Measurements from ENCODE around the gene PBX4.
A peak's percentile ranks its signal among the peaks of the same experiment; 100 is the strongest.

The PBX4 gene

DNA sequence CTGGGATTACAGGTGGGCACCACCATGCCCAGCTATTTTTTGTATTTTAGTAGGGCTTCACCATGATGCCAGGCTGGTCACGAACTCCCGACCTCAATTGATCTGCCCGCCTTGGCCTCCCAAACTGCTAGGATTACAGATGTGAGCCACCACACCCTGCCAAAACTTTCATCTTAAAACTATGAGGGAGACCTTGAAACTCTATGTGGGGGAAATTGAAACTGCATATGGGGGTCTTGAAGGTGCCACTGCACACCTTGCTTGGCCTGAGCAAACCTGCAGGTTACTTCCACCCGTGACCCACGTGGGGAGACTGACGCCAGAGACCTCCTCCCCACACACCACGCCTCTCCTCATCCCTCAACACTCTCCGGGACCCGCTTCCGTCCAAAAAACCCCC, 64.8 kb downstream of the PBX4 start:
- TF ChIP-seq, protein P1, sequence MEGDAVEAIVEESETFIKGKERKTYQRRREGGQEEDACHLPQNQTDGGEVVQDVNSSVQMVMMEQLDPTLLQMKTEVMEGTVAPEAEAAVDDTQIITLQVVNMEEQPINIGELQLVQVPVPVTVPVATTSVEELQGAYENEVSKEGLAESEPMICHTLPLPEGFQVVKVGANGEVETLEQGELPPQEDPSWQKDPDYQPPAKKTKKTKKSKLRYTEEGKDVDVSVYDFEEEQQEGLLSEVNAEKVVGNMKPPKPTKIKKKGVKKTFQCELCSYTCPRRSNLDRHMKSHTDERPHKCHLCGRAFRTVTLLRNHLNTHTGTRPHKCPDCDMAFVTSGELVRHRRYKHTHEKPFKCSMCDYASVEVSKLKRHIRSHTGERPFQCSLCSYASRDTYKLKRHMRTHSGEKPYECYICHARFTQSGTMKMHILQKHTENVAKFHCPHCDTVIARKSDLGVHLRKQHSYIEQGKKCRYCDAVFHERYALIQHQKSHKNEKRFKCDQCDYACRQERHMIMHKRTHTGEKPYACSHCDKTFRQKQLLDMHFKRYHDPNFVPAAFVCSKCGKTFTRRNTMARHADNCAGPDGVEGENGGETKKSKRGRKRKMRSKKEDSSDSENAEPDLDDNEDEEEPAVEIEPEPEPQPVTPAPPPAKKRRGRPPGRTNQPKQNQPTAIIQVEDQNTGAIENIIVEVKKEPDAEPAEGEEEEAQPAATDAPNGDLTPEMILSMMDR (conservative IDR thresholded peaks at IDR 0.05; ENCODE audit: low read length), result no peak
- no peak overlapping the region for H3K4me3 ChIP-seq (ENCODE audit: low read length)
- no peak for DNase-seq (ENCODE audit: low read depth)

DNA sequence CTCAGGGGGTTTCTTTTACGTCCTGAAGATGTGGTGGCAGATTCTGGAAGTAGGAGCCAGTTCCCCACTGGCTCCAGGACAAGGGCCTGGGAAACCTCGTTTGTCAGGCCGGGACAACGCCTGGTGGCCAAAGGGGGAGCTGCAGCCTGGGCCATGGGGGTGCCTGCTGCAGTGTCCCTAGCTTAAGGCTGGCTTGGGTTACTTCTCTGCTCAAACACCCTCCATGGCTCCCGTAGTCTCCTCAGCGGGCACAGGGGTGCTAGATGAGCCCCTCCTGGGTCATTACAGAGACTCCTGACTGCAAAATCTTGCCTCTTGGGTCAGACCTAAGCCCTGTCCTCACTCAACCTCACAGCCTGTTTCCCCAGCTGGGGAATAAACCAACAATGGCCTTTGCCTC, 65.7 kb downstream of the PBX4 start:
- peak; percentile 36 for DNase-seq (ENCODE audit: low read depth)
- TF ChIP-seq, protein P1 (conservative IDR thresholded peaks at IDR 0.05; ENCODE audit: low read length), result peak; percentile 66
- H3K4me3 ChIP-seq (ENCODE audit: low read length), result no peak overlapping the region

DNA sequence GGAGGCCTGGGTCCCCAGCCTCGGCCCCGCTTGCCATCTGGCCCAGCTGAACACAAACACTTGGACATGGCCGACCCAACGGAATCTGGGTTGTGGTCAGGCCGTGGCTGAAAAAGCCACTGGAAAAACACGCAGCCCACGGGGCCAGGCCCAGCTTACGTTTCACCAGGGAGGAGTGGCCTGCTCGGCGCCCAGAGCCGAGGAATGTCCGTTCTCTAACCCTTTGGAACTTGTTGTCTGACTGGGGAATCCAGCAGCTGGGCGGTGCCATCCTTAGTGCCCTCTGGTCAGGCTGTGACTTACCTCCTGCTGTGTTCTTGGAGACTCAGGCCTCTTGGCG, 66.7 kb downstream of the PBX4 start:
- TF ChIP-seq, protein P1 (conservative IDR thresholded peaks at IDR 0.05; ENCODE audit: low read length), result no peak
- peak; percentile 57 for DNase-seq (ENCODE audit: low read depth)
- H3K4me3 ChIP-seq (ENCODE audit: low read length), result no peak overlapping the region

- DNase-seq (ENCODE audit: low read depth), result no peak
- TF ChIP-seq, protein P1 (conservative IDR thresholded peaks at IDR 0.05; ENCODE audit: low read length), result no peak
- no peak overlapping the region for H3K4me3 ChIP-seq (ENCODE audit: low read length)
Measured at GRCh38 chr19:19550972-19551852, 67.3 kb downstream of the PBX4 start.

GRCh38 chr19:19550485-19550929, 68.0 kb downstream of the PBX4 start:
- H3K4me3 ChIP-seq (ENCODE audit: low read length), result no peak overlapping the region
- peak; percentile 73 for DNase-seq (ENCODE audit: low read depth)
- TF ChIP-seq, protein P1 (conservative IDR thresholded peaks at IDR 0.05; ENCODE audit: low read length), result no peak

DNA sequence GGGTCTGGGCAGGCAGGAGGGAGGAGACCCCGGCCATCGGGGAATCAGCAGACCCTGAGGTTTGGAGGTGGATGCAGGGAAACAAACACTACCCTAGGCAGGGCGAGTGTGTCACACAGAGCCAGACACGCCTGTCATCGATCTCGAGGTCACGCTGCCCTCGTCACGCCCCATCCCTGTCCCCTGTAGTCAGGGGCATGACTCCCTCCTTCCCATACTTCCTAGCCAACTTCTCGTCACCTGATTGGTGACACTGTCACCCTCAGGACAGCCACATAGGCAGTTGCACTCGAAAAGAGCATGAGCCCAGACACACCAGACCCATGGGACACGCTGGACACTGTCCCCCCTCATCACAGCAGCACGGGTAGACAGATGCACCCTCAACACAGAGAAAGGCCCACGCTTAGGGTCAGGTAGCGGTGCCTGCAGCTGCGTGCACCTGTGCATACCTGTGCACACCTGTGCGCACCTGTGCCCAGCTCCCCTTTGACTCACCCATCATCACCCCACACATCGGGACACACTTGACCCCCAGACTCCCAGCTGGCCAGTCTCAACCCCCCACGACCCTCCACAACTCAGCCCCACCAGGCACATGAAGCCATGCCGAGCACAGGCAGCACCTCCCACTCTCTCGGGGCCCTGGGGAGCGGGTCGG, 68.6 kb downstream of the PBX4 start:
- TF ChIP-seq, protein P1 (conservative IDR thresholded peaks at IDR 0.05; ENCODE audit: low read length), result no peak
- DNase-seq (ENCODE audit: low read depth), result no peak
- H3K4me3 ChIP-seq (ENCODE audit: low read length), result no peak overlapping the region
